Hepatocyte (in vitro differentiated cells): Measurements from ENCODE around the gene NPAS3. TPM values are rescaled to one million over a fixed set of nuclear protein-coding genes. Genes with fewer than 3 reads are reported as not detected.
A peak's percentile ranks its signal among the peaks of the same experiment; 100 is the strongest.

Experiments used
- DNase-seq: peaks from one replicate; pipeline ENCODE4 v3.0.0-alpha.2; 2016; ENCODE audit warnings: low spot score
- H2AFZ ChIP-seq: fragments of 200-600 bp; sonication (generic); 2 replicates; pipeline ENCODE4 v1.6.0; 2016; ENCODE audit warnings: antibody characterized with exemption, mild to moderate bottlenecking
- H3K27ac ChIP-seq: fragments of 200-600 bp; sonication (generic); 2 replicates; pipeline ENCODE4 v1.5.1; 2016; ENCODE audit warnings: mild to moderate bottlenecking
- H3K27me3 ChIP-seq: fragments of 200-600 bp; sonication (generic); 2 replicates; pipeline ENCODE4 v1.6.1; 2016
- H3K36me3 ChIP-seq: fragments of 200-600 bp; sonication (generic); replicated peaks from 2 replicates; pipeline ENCODE4 v1.5.1; 2016; ENCODE audit warnings: low read depth; ENCODE audit not compliant: insufficient read depth
- H3K4me1 ChIP-seq: fragments of 200-600 bp; sonication (generic); 2 replicates; pipeline ENCODE4 v1.5.1; 2016; ENCODE audit warnings: mild to moderate bottlenecking, moderate library complexity; ENCODE audit not compliant: insufficient read depth
- H3K4me2 ChIP-seq: fragments of 200-600 bp; sonication (generic); 2 replicates; pipeline ENCODE4 v1.6.0; 2016
- H3K4me3 ChIP-seq: fragments of 200-600 bp; sonication (generic); 2 replicates; pipeline ENCODE4 v1.5.1; 2016; ENCODE audit warnings: mild to moderate bottlenecking
- H3K79me2 ChIP-seq: fragments of 200-600 bp; sonication (generic); 2 replicates; pipeline ENCODE4 v1.6.0; 2017; ENCODE audit warnings: mild to moderate bottlenecking
- H3K9me2 ChIP-seq: fragments of 200-600 bp; sonication (generic); replicated peaks from 2 replicates; pipeline ENCODE4 v1.6.0; 2017; ENCODE audit warnings: mild to moderate bottlenecking; ENCODE audit not compliant: insufficient read depth
- H3K9me3 ChIP-seq: fragments of 200-600 bp; sonication (generic); 2 replicates; pipeline ENCODE4 v1.5.1; 2016; ENCODE audit warnings: low read depth, mild to moderate bottlenecking
- H4K20me1 ChIP-seq: fragments of 200-600 bp; sonication (generic); 2 replicates; pipeline ENCODE4 v1.6.0; 2016; ENCODE audit warnings: mild to moderate bottlenecking; ENCODE audit not compliant: insufficient read depth, poor library complexity, severe bottlenecking
- EZH2 ChIP-seq: fragments of 200-600 bp; sonication (generic); IDR thresholded peaks from 2 replicates; pipeline ENCODE4 v1.6.1; 2016; ENCODE audit warnings: antibody characterized with exemption, mild to moderate bottlenecking, borderline replicate concordance
- EZH2phosphoT487 ChIP-seq: fragments of 200-600 bp; sonication (generic); IDR thresholded peaks from one replicate; pipeline ENCODE4 v1.6.1; 2018; ENCODE audit warnings: antibody characterized with exemption, mild to moderate bottlenecking, low read depth, moderate library complexity; ENCODE audit not compliant: unreplicated experiment, severe bottlenecking
- WGBS: methylation state at CpG from one replicate; pipeline ENCODE4 v1.1.6; 2016; ENCODE audit warnings: low lambda C conversion rate; ENCODE audit errors: missing lambda C conversion rate; 5-methylcytosine and 5-hydroxymethylcytosine counted together
- polyA plus RNA-seq: library from polyadenylated mRNA; unstranded; fragments of >200 nt; fragmentation: Nextera tagmentation; extraction: Ambion mirVana; gene quantifications from 2 replicates; pipeline ENCODE4 v1.2.1, GENCODE V29; 2016
- total RNA-seq: library from RNA; depleted of rRNA; stranded (reverse); fragments of >200 nt; gene quantifications from 2 replicates; pipeline ENCODE4 v1.2.3, GENCODE V29; 2014
- TF ChIP-seq, protein P1 (sequence below): fragments of 200-600 bp; sonication (generic); IDR thresholded peaks from 2 replicates; pipeline ENCODE4 v1.5.1; 2016; ENCODE audit warnings: antibody characterized with exemption, mild to moderate bottlenecking; ENCODE audit not compliant: poor library complexity

The NPAS3 gene
- total and polyA plus RNA-seq, 2 experiments from 2014 or later = 0.11 to 1.1 TPM

DNA sequence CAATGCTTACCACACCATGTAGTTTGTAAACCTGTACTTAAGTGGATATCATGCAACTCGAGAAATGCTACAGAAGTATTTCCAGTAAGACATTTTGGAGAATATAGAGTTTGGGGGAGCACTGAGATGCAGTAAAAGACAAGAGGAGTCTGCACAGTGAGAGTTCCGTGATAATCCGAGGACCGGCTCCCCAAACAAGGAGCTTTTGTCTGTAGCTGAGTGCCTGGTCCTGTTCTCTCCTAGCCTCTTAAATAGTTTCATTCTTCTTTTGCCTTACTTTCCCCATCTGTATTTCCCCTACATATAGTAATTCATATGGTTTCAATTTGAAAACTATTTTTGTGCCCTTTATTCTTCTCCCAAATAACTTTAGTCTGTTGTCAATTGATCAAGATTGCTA, 648.1 kb downstream of the NPAS3 start:
- H3K27me3 ChIP-seq = no peaks in the 10 kb centered on the region
- no peaks in the 10 kb centered on the region for H3K4me1 ChIP-seq
- no peaks in the 10 kb centered on the region for H3K9me3 ChIP-seq
- H3K27ac ChIP-seq = no peak overlapping the region
- no peak overlapping the region for H3K4me2 ChIP-seq
- no peaks in the 10 kb centered on the region for H3K79me2 ChIP-seq
- H3K36me3 ChIP-seq = no peaks in the 10 kb centered on the region
- H2AFZ ChIP-seq = no peak overlapping the region
- no peaks in the 10 kb centered on the region for H3K9me2 ChIP-seq
- 88% methylated on average over 4 of the region's 4 CpGs for WGBS
- no peaks in the 10 kb centered on the region for H4K20me1 ChIP-seq
- DNase-seq = no peak
- H3K4me3 ChIP-seq = no peak overlapping the region
- TF ChIP-seq EZH2 = no peak
- TF ChIP-seq, protein P1, sequence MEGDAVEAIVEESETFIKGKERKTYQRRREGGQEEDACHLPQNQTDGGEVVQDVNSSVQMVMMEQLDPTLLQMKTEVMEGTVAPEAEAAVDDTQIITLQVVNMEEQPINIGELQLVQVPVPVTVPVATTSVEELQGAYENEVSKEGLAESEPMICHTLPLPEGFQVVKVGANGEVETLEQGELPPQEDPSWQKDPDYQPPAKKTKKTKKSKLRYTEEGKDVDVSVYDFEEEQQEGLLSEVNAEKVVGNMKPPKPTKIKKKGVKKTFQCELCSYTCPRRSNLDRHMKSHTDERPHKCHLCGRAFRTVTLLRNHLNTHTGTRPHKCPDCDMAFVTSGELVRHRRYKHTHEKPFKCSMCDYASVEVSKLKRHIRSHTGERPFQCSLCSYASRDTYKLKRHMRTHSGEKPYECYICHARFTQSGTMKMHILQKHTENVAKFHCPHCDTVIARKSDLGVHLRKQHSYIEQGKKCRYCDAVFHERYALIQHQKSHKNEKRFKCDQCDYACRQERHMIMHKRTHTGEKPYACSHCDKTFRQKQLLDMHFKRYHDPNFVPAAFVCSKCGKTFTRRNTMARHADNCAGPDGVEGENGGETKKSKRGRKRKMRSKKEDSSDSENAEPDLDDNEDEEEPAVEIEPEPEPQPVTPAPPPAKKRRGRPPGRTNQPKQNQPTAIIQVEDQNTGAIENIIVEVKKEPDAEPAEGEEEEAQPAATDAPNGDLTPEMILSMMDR = no peak
- TF ChIP-seq EZH2phosphoT487 = no peak

DNA sequence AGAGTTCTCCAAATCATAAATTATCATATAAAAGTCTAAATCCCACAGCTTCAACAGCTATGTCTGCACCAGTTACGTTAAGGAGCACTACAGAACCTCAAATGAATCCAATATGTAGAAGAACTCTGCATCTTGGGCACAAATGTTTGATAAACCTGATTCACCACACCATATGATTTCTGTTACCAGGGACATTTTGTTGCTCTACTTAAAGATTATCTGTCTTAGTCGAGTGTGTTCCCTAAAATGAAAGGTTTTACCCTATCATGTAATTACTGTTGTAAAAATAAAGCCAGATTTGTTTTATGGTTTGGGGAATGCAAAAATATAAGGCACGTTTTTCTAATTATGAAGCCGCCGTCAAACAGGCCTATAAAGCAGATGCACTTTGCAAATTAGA, 649.1 kb downstream of the NPAS3 start:
- no peak overlapping the region for H3K4me3 ChIP-seq
- H3K27ac ChIP-seq = no peak overlapping the region
- no peaks in the 10 kb centered on the region for H4K20me1 ChIP-seq
- TF ChIP-seq EZH2phosphoT487 (no peak), EZH2 (no peak)
- TF ChIP-seq, protein P1 = no peak
- H3K9me3 ChIP-seq = no peaks in the 10 kb centered on the region
- 62% methylated on average over 5 of the region's 5 CpGs for WGBS
- no peaks in the 10 kb centered on the region for H3K36me3 ChIP-seq
- DNase-seq = no peak
- H3K4me2 ChIP-seq = no peak overlapping the region
- no peaks in the 10 kb centered on the region for H3K27me3 ChIP-seq
- H2AFZ ChIP-seq = no peak overlapping the region
- no peaks in the 10 kb centered on the region for H3K4me1 ChIP-seq
- no peaks in the 10 kb centered on the region for H3K9me2 ChIP-seq
- H3K79me2 ChIP-seq = no peaks in the 10 kb centered on the region

DNA sequence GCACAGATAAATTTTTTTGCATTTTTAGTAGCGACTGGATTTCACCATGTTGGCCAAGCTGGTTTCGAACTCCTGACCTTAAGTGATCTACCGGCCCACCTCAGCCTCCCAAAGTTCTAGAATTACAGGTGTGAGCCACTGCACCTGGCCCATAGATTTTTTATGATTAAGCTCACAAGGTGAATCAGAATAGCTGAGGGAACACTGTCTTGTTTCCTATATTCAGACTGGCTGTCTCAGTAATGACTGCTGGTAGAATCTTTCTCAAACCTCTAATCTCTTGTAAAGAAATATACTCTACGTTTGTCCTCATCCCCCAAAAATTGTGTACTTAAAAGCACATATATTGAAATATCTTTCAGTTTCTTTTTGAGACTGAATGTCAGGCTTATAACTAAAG, 650.1 kb downstream of the NPAS3 start:
- H3K4me3 ChIP-seq = no peak overlapping the region
- no peaks in the 10 kb centered on the region for H3K4me1 ChIP-seq
- H3K27me3 ChIP-seq = no peaks in the 10 kb centered on the region
- H4K20me1 ChIP-seq = no peaks in the 10 kb centered on the region
- no peak overlapping the region for H2AFZ ChIP-seq
- no peak for DNase-seq
- no peaks in the 10 kb centered on the region for H3K36me3 ChIP-seq
- H3K79me2 ChIP-seq = no peaks in the 10 kb centered on the region
- TF ChIP-seq EZH2phosphoT487 = no peak
- TF ChIP-seq, protein P1 = no peak
- TF ChIP-seq EZH2 = no peak
- no peaks in the 10 kb centered on the region for H3K9me2 ChIP-seq
- WGBS = 92% methylated on average over 4 of the region's 4 CpGs
- no peak overlapping the region for H3K4me2 ChIP-seq
- H3K27ac ChIP-seq = no peak overlapping the region
- no peaks in the 10 kb centered on the region for H3K9me3 ChIP-seq

DNA sequence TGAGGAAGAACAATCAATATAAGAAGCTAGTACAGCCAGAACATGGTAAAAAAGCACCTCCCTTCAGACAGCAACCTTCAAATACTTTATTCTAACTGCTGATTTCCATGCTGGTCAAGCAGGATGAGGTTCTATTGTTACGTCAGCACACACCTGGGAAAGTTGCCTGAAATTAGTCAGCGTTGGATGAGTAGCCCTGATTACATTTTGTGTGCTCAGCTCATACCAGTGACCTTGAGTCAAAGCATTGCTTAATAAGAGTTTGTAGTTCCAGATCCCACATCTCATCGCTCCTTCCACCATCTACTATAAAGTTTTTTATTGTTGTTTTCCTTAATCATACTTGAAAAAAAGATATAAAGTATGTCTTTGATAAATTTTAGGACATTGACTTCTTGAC, 650.7 kb downstream of the NPAS3 start:
- no peak overlapping the region for H3K27ac ChIP-seq

More for the DNA sequence above, 650.7 kb downstream of the NPAS3 start:
- TF ChIP-seq EZH2 = no peak
- no peak for TF ChIP-seq EZH2phosphoT487
- TF ChIP-seq, protein P1 = no peak
- H3K9me2 ChIP-seq = no peaks in the 10 kb centered on the region
- 54% methylated on average over 3 of the region's 3 CpGs for WGBS
- H3K4me2 ChIP-seq = no peak overlapping the region
- H4K20me1 ChIP-seq = no peaks in the 10 kb centered on the region
- no peak overlapping the region for H3K4me3 ChIP-seq
- no peaks in the 10 kb centered on the region for H3K79me2 ChIP-seq
- no peaks in the 10 kb centered on the region for H3K4me1 ChIP-seq
- no peaks in the 10 kb centered on the region for H3K9me3 ChIP-seq
- peak; percentile 46 for DNase-seq
- no peaks in the 10 kb centered on the region for H3K27me3 ChIP-seq
- H3K36me3 ChIP-seq = no peaks in the 10 kb centered on the region
- no peak overlapping the region for H2AFZ ChIP-seq
